Esophagus squamous epithelium (tissue), 4 donors: ENCODE measurements around the gene NTN5.

Experiments used
- CTCF ChIP-seq, 6 experiments: fragments of 450-650 bp in 4 of 6; fragments of 200-600 bp in 2 of 6; sonication (generic) in 2 of 6; IDR thresholded peaks; one replicate each; pipeline ENCODE4 v1.5.1; 2016 to 2019; ENCODE audit warnings: antibody characterized with exemption in 6 of 6, mild to moderate bottlenecking in 4 of 6, moderate library complexity in 4 of 6
- POLR2A ChIP-seq, 4 donors: fragments of 450-650 bp; IDR thresholded peaks; one replicate each; pipeline ENCODE4 v1.6.1; 2017; ENCODE audit warnings: antibody characterized with exemption in 4 of 4, mild to moderate bottlenecking in 4 of 4, moderate library complexity in 3 of 4

- TF ChIP-seq CTCF (IDR thresholded peaks at IDR 0.05) (no peak), POLR2A (IDR thresholded peaks at IDR 0.05) (no peak)
Measured at GRCh38 chr19:48631225-48631624, 41.6 kb downstream of the NTN5 start.
